Sciatic nerve (tissue), 2 donors: ENCODE data around the gene HTT. TPM values are rescaled to one million over a fixed set of nuclear protein-coding genes. Genes with fewer than 3 reads are reported as not detected.

Source experiments
- ATAC-seq: fragments of 200-7000 bp; cut with Tn5 transposase; one replicate; pipeline ENCODE4 v1.9.1; 2020; ENCODE audit warnings: mild to moderate bottlenecking, moderate library complexity
- DNase-seq: peaks from one replicate; pipeline ENCODE4 v3.0.0-alpha.2; 2020; ENCODE audit warnings: low spot score
- intact Hi-C: fragments of 100-400 bp; cut with DNase I; formaldehyde crosslinking; loops from one replicate; pipeline ENCODE4 v1.14.2; 2022
- total RNA-seq: library from RNA; stranded (reverse); fragmentation: NEBNext Ultra II Directional; extraction: Animal tissue kit (Norgen Biotek cat#: 25700); gene quantifications from one replicate; pipeline ENCODE4 v1.2.1, GENCODE V29; 2021
- donor health status: DM: no; HTN: no; CAD: no.
- donor health status: DM: no; HTN: no; CAD: no.

HTT gene
- total RNA-seq, 1 donor from 2014 or later, result 67.8 TPM

GRCh38 chr4:3223956-3224748 is 149.7 kb downstream of the HTT start:
- intact Hi-C loops, result no loop called here
- DNase-seq (no peak), ATAC-seq (no peak)

GRCh38 chr4:3225071-3225850 is 150.8 kb downstream of the HTT start:
- DNase-seq (no peak), ATAC-seq (no peak)
- intact Hi-C loops, result no loop called here

GRCh38 chr4:3225936-3226335 is 151.5 kb downstream of the HTT start:
- no peak for DNase-seq
- intact Hi-C loops, result no loop called here
- ATAC-seq, result peak; percentile 44

GRCh38 chr4:3226467-3226866 is 152.0 kb downstream of the HTT start:
- ATAC-seq (peak; percentile 67), DNase-seq (no peak)
- intact Hi-C loops, result no loop called here

GRCh38 chr4:3226944-3227343 is 152.5 kb downstream of the HTT start:
- DNase-seq (no peak), ATAC-seq (no peak)
- intact Hi-C loops, result no loop called here

- ATAC-seq (no peak), DNase-seq (no peak)
- intact Hi-C loops, result no loop called here
Observed at GRCh38 chr4:3227878-3228675, 153.6 kb downstream of the HTT start.

GRCh38 chr4:3228881-3229280 is 154.4 kb downstream of the HTT start:
- ATAC-seq (no peak), DNase-seq (no peak)
- intact Hi-C loops, result no loop called here

GRCh38 chr4:3229328-3229727 is 154.8 kb downstream of the HTT start:
- DNase-seq (no peak), ATAC-seq (no peak)
- intact Hi-C loops, result no loop called here

- DNase-seq (no peak), ATAC-seq (no peak)
- intact Hi-C loops, result no loop called here
Observed at GRCh38 chr4:3229964-3230363, 155.5 kb downstream of the HTT start.

- DNase-seq, result no peak
- intact Hi-C loops, result no loop called here
- ATAC-seq, result no peak
Observed at GRCh38 chr4:3231471-3231870, 157.0 kb downstream of the HTT start.

GRCh38 chr4:3232001-3232400 is 157.5 kb downstream of the HTT start:
- intact Hi-C loops, result no loop called here
- no peak for DNase-seq
- ATAC-seq, result no peak

- no peak for ATAC-seq
- no peak for DNase-seq
- intact Hi-C loops, result no loop called here
Observed at GRCh38 chr4:3232871-3233271, 158.4 kb downstream of the HTT start.

- intact Hi-C loops, result no loop called here
- no peak for DNase-seq
- ATAC-seq, result no peak
Observed at GRCh38 chr4:3233391-3234071, 159.1 kb downstream of the HTT start.

- no peak for ATAC-seq
- intact Hi-C loops, result no loop called here
- no peak for DNase-seq
Observed at GRCh38 chr4:3234171-3235029, 159.9 kb downstream of the HTT start.

- DNase-seq (no peak), ATAC-seq (no peak)
- intact Hi-C loops, result no loop called here
Observed at GRCh38 chr4:3235030-3235345, 160.5 kb downstream of the HTT start.

- DNase-seq, result no peak
- no peak for ATAC-seq
- intact Hi-C loops, result no loop called here
Observed at GRCh38 chr4:3235581-3235980, 161.1 kb downstream of the HTT start.

GRCh38 chr4:3236326-3236878 is 161.9 kb downstream of the HTT start:
- intact Hi-C loops, result no loop called here
- no peak for DNase-seq
- ATAC-seq, result no peak

GRCh38 chr4:3237266-3237665 is 162.8 kb downstream of the HTT start:
- DNase-seq (no peak), ATAC-seq (no peak)
- intact Hi-C loops, result no loop called here
